Esophagus squamous epithelium (tissue), 5 donors: ENCODE data around the gene C1orf198. TPM values are rescaled to one million over a fixed set of nuclear protein-coding genes. Genes with fewer than 3 reads are reported as not detected.

Source experiments
- DNase-seq: peaks from one replicate; lab custom pipeline; 2025; lab: John Stamatoyannopoulos, UW
- H3K27ac ChIP-seq, 4 donors: fragments of 200-600 bp; sonication (generic); one replicate each; pipeline ENCODE4 v1.5.1; 2016 to 2019; ENCODE audit warnings: mild to moderate bottlenecking in 1 of 4
- H3K27me3 ChIP-seq, 4 donors: fragments of 200-600 bp; sonication (generic); 1 replicate in 3 of 4; 2 replicates in 1 of 4; pipeline versions ENCODE4 v1.5.1 to v1.6.0; 2017 to 2021; ENCODE audit warnings: antibody characterized with exemption in 1 of 4
- H3K36me3 ChIP-seq, 3 donors: fragments of 200-600 bp; sonication (generic); one replicate each; pipeline ENCODE4 v1.5.1; 2016 to 2019
- H3K4me1 ChIP-seq, 3 donors: fragments of 200-600 bp; sonication (generic); one replicate each; pipeline ENCODE4 v1.5.1; 2017 to 2019
- H3K4me3 ChIP-seq, 4 donors: fragments of 200-600 bp; sonication (generic); 1 replicate in 3 of 4; 2 replicates in 1 of 4; pipeline ENCODE4 v1.5.1; 2016 to 2019; ENCODE audit warnings: mild to moderate bottlenecking in 2 of 4, moderate library complexity in 1 of 4
- H3K9me3 ChIP-seq, 3 donors: fragments of 200-600 bp; sonication (generic); one replicate each; pipeline ENCODE4 v1.5.1; 2016 to 2019
- CTCF ChIP-seq, 6 experiments: fragments of 450-650 bp in 4 of 6; fragments of 200-600 bp in 2 of 6; sonication (generic) in 2 of 6; IDR thresholded peaks; one replicate each; pipeline ENCODE4 v1.5.1; 2016 to 2019; ENCODE audit warnings: antibody characterized with exemption in 6 of 6, mild to moderate bottlenecking in 4 of 6, moderate library complexity in 4 of 6
- POLR2A ChIP-seq, 4 donors: fragments of 450-650 bp; IDR thresholded peaks; one replicate each; pipeline ENCODE4 v1.6.1; 2017; ENCODE audit warnings: antibody characterized with exemption in 4 of 4, mild to moderate bottlenecking in 4 of 4, moderate library complexity in 3 of 4
- WGBS, 2 donors: methylation state at CpG; one replicate each; pipeline ENCODE4 v1.1.5; 2018; 5-methylcytosine and 5-hydroxymethylcytosine counted together
- intact Hi-C: fragments of 100-400 bp; cut with DNase I; formaldehyde crosslinking; loops from one replicate; pipeline ENCODE4 v1.15.0; 2022
- total RNA-seq, 4 donors: library from RNA; depleted of rRNA; stranded (reverse); fragments of >200 nt; gene quantifications; one replicate each; pipeline ENCODE4 v1.1.0, GENCODE V29; 2016
- donor health status: DM: yes; HTN: yes; CAD: no.

Gene C1orf198
- total RNA-seq, 4 donors from 2014 or later, result 18.5 to 28.8 (median 21.6) TPM

GRCh38 chr1:230894032-230894431 is 25.7 kb upstream of the C1orf198 start:
- Histone ChIP-seq H3K4me3 (no peak overlapping the region), H3K27ac (no peak overlapping the region), H3K4me1 (peaks cover 0 to 11% (median 0%) of the 10 kb centered on the region in 3 donors), H3K36me3 (no peaks in the 10 kb centered on the region), H3K9me3 (no peaks in the 10 kb centered on the region), H3K27me3 (peaks cover 0 to 30% (median 0%) of the 10 kb centered on the region in 4 donors)
- TF ChIP-seq CTCF (IDR thresholded peaks at IDR 0.05) (no peak), POLR2A (IDR thresholded peaks at IDR 0.05) (no peak)
- 86 to 87% methylated on average over 6 of the region's 6 CpGs for WGBS, 2 donors
- intact Hi-C loops, result no loop called here
- no peak for DNase-seq

GRCh38 chr1:230892018-230892491 is 23.7 kb upstream of the C1orf198 start:
- 75 to 78% methylated on average over 5 to 6 of the region's 6 CpGs for WGBS, 2 donors
- H3K4me3 ChIP-seq, result no peak overlapping the region
- intact Hi-C loops, result no loop called here
- TF ChIP-seq CTCF (IDR thresholded peaks at IDR 0.05), result no peak
- TF ChIP-seq POLR2A (IDR thresholded peaks at IDR 0.05), result no peak
- H3K9me3 ChIP-seq, result no peaks in the 10 kb centered on the region
- H3K4me1 ChIP-seq, result peaks cover 0 to 11% (median 0%) of the 10 kb centered on the region in 3 donors
- H3K36me3 ChIP-seq, result no peaks in the 10 kb centered on the region
- DNase-seq, result no peak
- H3K27ac ChIP-seq, result no peak overlapping the region
- peaks cover 0 to 33% (median 0%) of the 10 kb centered on the region in 4 donors for H3K27me3 ChIP-seq

GRCh38 chr1:230891413-230891812 is 23.1 kb upstream of the C1orf198 start:
- TF ChIP-seq POLR2A (IDR thresholded peaks at IDR 0.05), result no peak
- no peak for TF ChIP-seq CTCF (IDR thresholded peaks at IDR 0.05)
- Histone ChIP-seq H3K27me3 (peaks cover 0 to 33% (median 0%) of the 10 kb centered on the region in 4 donors), H3K4me1 (peaks cover 0 to 11% (median 0%) of the 10 kb centered on the region in 3 donors), H3K4me3 (no peak overlapping the region), H3K36me3 (no peaks in the 10 kb centered on the region), H3K27ac (no peak overlapping the region), H3K9me3 (no peaks in the 10 kb centered on the region)
- DNase-seq, result no peak
- intact Hi-C loops, result no loop called here
- 27 to 32% methylated on average over 2 of the region's 2 CpGs for WGBS, 2 donors

GRCh38 chr1:230884646-230885045 is 16.3 kb upstream of the C1orf198 start:
- Histone ChIP-seq H3K36me3 (no peaks in the 10 kb centered on the region), H3K27me3 (peaks cover 0 to 67% (median 0%) of the 10 kb centered on the region in 4 donors), H3K27ac (no peak overlapping the region), H3K4me3 (no peak overlapping the region), H3K9me3 (peaks cover 0 to 25% (median 22%) of the 10 kb centered on the region in 3 donors), H3K4me1 (no peaks in the 10 kb centered on the region)
- intact Hi-C loops, result no loop called here
- 73 to 100% methylated on average over 2 of the region's 2 CpGs for WGBS, 2 donors
- TF ChIP-seq CTCF (IDR thresholded peaks at IDR 0.05) (no peak), POLR2A (IDR thresholded peaks at IDR 0.05) (no peak)
- no peak for DNase-seq

GRCh38 chr1:230883967-230884366 is 15.6 kb upstream of the C1orf198 start:
- intact Hi-C loops, result no loop called here
- H3K4me1 ChIP-seq, result no peaks in the 10 kb centered on the region
- TF ChIP-seq CTCF (IDR thresholded peaks at IDR 0.05) (no peak), POLR2A (IDR thresholded peaks at IDR 0.05) (no peak)
- H3K9me3 ChIP-seq, result peaks cover 0 to 25% (median 22%) of the 10 kb centered on the region in 3 donors
- no peak overlapping the region for H3K4me3 ChIP-seq
- peaks cover 0 to 72% (median 0%) of the 10 kb centered on the region in 4 donors for H3K27me3 ChIP-seq
- WGBS, 2 donors, result 66 to 70% methylated on average over 4 of the region's 4 CpGs
- DNase-seq, result no peak
- no peak overlapping the region for H3K27ac ChIP-seq
- H3K36me3 ChIP-seq, result no peaks in the 10 kb centered on the region
